ENCODE measurements around the gene KCNB1.

- TF ChIP-seq CTCF (conservative IDR thresholded peaks at IDR 0.05 in 1 of 2, IDR thresholded peaks at IDR 0.05 in 1 of 2; ENCODE audit: low read depth in 1 of 2, low read length in 2 of 2) (no peak), EZH2 (IDR thresholded peaks at IDR 0.05; ENCODE audit: low read length, missing control alignments) (no peak)
Measured at GRCh38 chr20:49432550-49432949, 49.9 kb downstream of the KCNB1 start.

All from fibroblast of lung (primary cell).